ENCODE measurements around the gene SLC37A3.

The SLC37A3 gene

GRCh38 chr7:140310337-140311002, 87.9 kb downstream of the SLC37A3 start:
- no peak for DNase-seq (ENCODE audit: low read depth, low spot score)
- no peaks in the 10 kb centered on the region for H3K36me3 ChIP-seq (ENCODE audit: insufficient read depth, insufficient read length, low read length)
- no peaks in the 10 kb centered on the region for H3K4me1 ChIP-seq (ENCODE audit: insufficient read depth, insufficient read length)
- TF ChIP-seq SUZ12 (IDR thresholded peaks at IDR 0.05; ENCODE audit: extremely low read depth, insufficient read depth, insufficient read length) (no peak), ZNF274 (IDR thresholded peaks at IDR 0.05; ENCODE audit: low read depth, low read length) (no peak), YY1 (IDR thresholded peaks at IDR 0.05; ENCODE audit: insufficient read depth, insufficient read length) (no peak)
- H3K27me3 ChIP-seq (ENCODE audit: insufficient read depth, insufficient read length) = no peaks in the 10 kb centered on the region
- no peak overlapping the region for H3K9ac ChIP-seq (ENCODE audit: insufficient read length, low read depth)
- H3K4me3 ChIP-seq (ENCODE audit: insufficient read length, low read depth) = no peak overlapping the region
- H3K9me3 ChIP-seq (ENCODE audit: insufficient read depth, low read length) = peaks cover 18% of the 10 kb centered on the region

- TF ChIP-seq YY1 (IDR thresholded peaks at IDR 0.05; ENCODE audit: insufficient read depth, insufficient read length) (no peak), ZNF274 (IDR thresholded peaks at IDR 0.05; ENCODE audit: low read depth, low read length) (no peak), SUZ12 (IDR thresholded peaks at IDR 0.05; ENCODE audit: extremely low read depth, insufficient read depth, insufficient read length) (no peak)
These were observed 90.3 kb downstream of the SLC37A3 start for GRCh38 chr7:140308060-140308459.

GRCh38 chr7:140304191-140304799, 94.0 kb downstream of the SLC37A3 start:
- Histone ChIP-seq H3K9ac (ENCODE audit: insufficient read length, low read depth) (no peak overlapping the region), H3K36me3 (ENCODE audit: insufficient read depth, insufficient read length, low read length) (no peaks in the 10 kb centered on the region), H3K9me3 (ENCODE audit: insufficient read depth, low read length) (no peaks in the 10 kb centered on the region), H3K4me1 (ENCODE audit: insufficient read depth, insufficient read length) (peaks cover 3% of the 10 kb centered on the region), H3K4me3 (ENCODE audit: insufficient read length, low read depth) (no peak overlapping the region), H3K27me3 (ENCODE audit: insufficient read depth, insufficient read length) (no peaks in the 10 kb centered on the region)
- TF ChIP-seq YY1 (IDR thresholded peaks at IDR 0.05; ENCODE audit: insufficient read depth, insufficient read length) = no peak
- no peak for TF ChIP-seq ZNF274 (IDR thresholded peaks at IDR 0.05; ENCODE audit: low read depth, low read length)
- TF ChIP-seq SUZ12 (IDR thresholded peaks at IDR 0.05; ENCODE audit: extremely low read depth, insufficient read depth, insufficient read length) = no peak
- no peak for DNase-seq (ENCODE audit: low read depth, low spot score)

More at GRCh38 chr7:140308060-140308459, 90.3 kb downstream of the SLC37A3 start:
- H3K9me3 ChIP-seq (ENCODE audit: insufficient read depth, low read length) = peaks cover 16% of the 10 kb centered on the region
- H3K4me3 ChIP-seq (ENCODE audit: insufficient read length, low read depth) = no peak overlapping the region
- peaks cover 3% of the 10 kb centered on the region for H3K4me1 ChIP-seq (ENCODE audit: insufficient read depth, insufficient read length)
- no peaks in the 10 kb centered on the region for H3K27me3 ChIP-seq (ENCODE audit: insufficient read depth, insufficient read length)
- no peak for DNase-seq (ENCODE audit: low read depth, low spot score)
- no peaks in the 10 kb centered on the region for H3K36me3 ChIP-seq (ENCODE audit: insufficient read depth, insufficient read length, low read length)
- H3K9ac ChIP-seq (ENCODE audit: insufficient read length, low read depth) = no peak overlapping the region

- Histone ChIP-seq H3K4me3 (ENCODE audit: insufficient read length, low read depth) (no peak overlapping the region), H3K36me3 (ENCODE audit: insufficient read depth, insufficient read length, low read length) (no peaks in the 10 kb centered on the region), H3K9me3 (ENCODE audit: insufficient read depth, low read length) (no peaks in the 10 kb centered on the region), H3K4me1 (ENCODE audit: insufficient read depth, insufficient read length) (peaks cover 3% of the 10 kb centered on the region), H3K9ac (ENCODE audit: insufficient read length, low read depth) (no peak overlapping the region), H3K27me3 (ENCODE audit: insufficient read depth, insufficient read length) (no peaks in the 10 kb centered on the region)
- no peak for TF ChIP-seq YY1 (IDR thresholded peaks at IDR 0.05; ENCODE audit: insufficient read depth, insufficient read length)
- no peak for TF ChIP-seq SUZ12 (IDR thresholded peaks at IDR 0.05; ENCODE audit: extremely low read depth, insufficient read depth, insufficient read length)
- TF ChIP-seq ZNF274 (IDR thresholded peaks at IDR 0.05; ENCODE audit: low read depth, low read length) = no peak
- no peak for DNase-seq (ENCODE audit: low read depth, low spot score)
These were observed 97.8 kb downstream of the SLC37A3 start for GRCh38 chr7:140300243-140301136.

- no peak for DNase-seq (ENCODE audit: low read depth, low spot score)
- no peaks in the 10 kb centered on the region for H3K27me3 ChIP-seq (ENCODE audit: insufficient read depth, insufficient read length)
- no peaks in the 10 kb centered on the region for H3K36me3 ChIP-seq (ENCODE audit: insufficient read depth, insufficient read length, low read length)
- H3K4me3 ChIP-seq (ENCODE audit: insufficient read length, low read depth) = no peak overlapping the region
- TF ChIP-seq SUZ12 (IDR thresholded peaks at IDR 0.05; ENCODE audit: extremely low read depth, insufficient read depth, insufficient read length) = no peak
- no peak for TF ChIP-seq ZNF274 (IDR thresholded peaks at IDR 0.05; ENCODE audit: low read depth, low read length)
- no peak for TF ChIP-seq YY1 (IDR thresholded peaks at IDR 0.05; ENCODE audit: insufficient read depth, insufficient read length)
- no peaks in the 10 kb centered on the region for H3K9me3 ChIP-seq (ENCODE audit: insufficient read depth, low read length)
- no peak overlapping the region for H3K9ac ChIP-seq (ENCODE audit: insufficient read length, low read depth)
- H3K4me1 ChIP-seq (ENCODE audit: insufficient read depth, insufficient read length) = no peaks in the 10 kb centered on the region
These were observed 100.1 kb downstream of the SLC37A3 start for GRCh38 chr7:140298213-140298612.

- no peak for DNase-seq (ENCODE audit: low read depth, low spot score)
- Histone ChIP-seq H3K9me3 (ENCODE audit: insufficient read depth, low read length) (no peaks in the 10 kb centered on the region), H3K9ac (ENCODE audit: insufficient read length, low read depth) (no peak overlapping the region), H3K27me3 (ENCODE audit: insufficient read depth, insufficient read length) (no peaks in the 10 kb centered on the region), H3K4me3 (ENCODE audit: insufficient read length, low read depth) (no peak overlapping the region), H3K4me1 (ENCODE audit: insufficient read depth, insufficient read length) (no peaks in the 10 kb centered on the region), H3K36me3 (ENCODE audit: insufficient read depth, insufficient read length, low read length) (no peaks in the 10 kb centered on the region)
- no peak for TF ChIP-seq YY1 (IDR thresholded peaks at IDR 0.05; ENCODE audit: insufficient read depth, insufficient read length)
- TF ChIP-seq SUZ12 (IDR thresholded peaks at IDR 0.05; ENCODE audit: extremely low read depth, insufficient read depth, insufficient read length) = no peak
- no peak for TF ChIP-seq ZNF274 (IDR thresholded peaks at IDR 0.05; ENCODE audit: low read depth, low read length)
These were observed 101.1 kb downstream of the SLC37A3 start for GRCh38 chr7:140297192-140297591.
